ENCODE data around the gene BBS5.

The BBS5 gene

GRCh38 chr2:169461143-169461542 is 18.2 kb upstream of the BBS5 start:
- H3K4me3 ChIP-seq (ENCODE audit: low read depth in 1 of 5, low read length in 5 of 5): no peak overlapping the region
- H3K36me3 ChIP-seq (ENCODE audit: control insufficient read depth in 5 of 5, insufficient read depth in 5 of 5, low read length in 5 of 5): no peaks in the 10 kb centered on the region
- H3K9ac ChIP-seq (ENCODE audit: low read length in 5 of 5): no peak overlapping the region
- H3K9me3 ChIP-seq (ENCODE audit: control insufficient read depth in 5 of 5, low read length in 5 of 5): no peaks in the 10 kb centered on the region
- no peaks in the 10 kb centered on the region for H3K4me1 ChIP-seq (ENCODE audit: control insufficient read depth in 5 of 5, insufficient read depth in 5 of 5, low read length in 5 of 5)
- no peaks in the 10 kb centered on the region for H3K27me3 ChIP-seq (ENCODE audit: control insufficient read depth in 5 of 5, insufficient read depth in 4 of 5, low read length in 5 of 5)
- no peak overlapping the region for H3K27ac ChIP-seq (ENCODE audit: low read depth, low read length)

- no peak overlapping the region for H3K4me3 ChIP-seq (ENCODE audit: low read depth in 1 of 5, low read length in 5 of 5)
- no peaks in the 10 kb centered on the region for H3K9me3 ChIP-seq (ENCODE audit: control insufficient read depth in 5 of 5, low read length in 5 of 5)
- no peak overlapping the region for H3K9ac ChIP-seq (ENCODE audit: low read length in 5 of 5)
These were observed 16.2 kb upstream of the BBS5 start for GRCh38 chr2:169462896-169463695.

GRCh38 chr2:169464466-169464865 is 14.8 kb upstream of the BBS5 start:
- Histone ChIP-seq H3K4me3 (ENCODE audit: low read depth in 1 of 5, low read length in 5 of 5) (no peak overlapping the region), H3K36me3 (ENCODE audit: control insufficient read depth in 5 of 5, insufficient read depth in 5 of 5, low read length in 5 of 5) (no peaks in the 10 kb centered on the region)

More at GRCh38 chr2:169462896-169463695, 16.2 kb upstream of the BBS5 start:
- Histone ChIP-seq H3K27me3 (ENCODE audit: control insufficient read depth in 5 of 5, insufficient read depth in 4 of 5, low read length in 5 of 5) (no peaks in the 10 kb centered on the region), H3K27ac (ENCODE audit: low read depth, low read length) (no peak overlapping the region), H3K36me3 (ENCODE audit: control insufficient read depth in 5 of 5, insufficient read depth in 5 of 5, low read length in 5 of 5) (no peaks in the 10 kb centered on the region), H3K4me1 (ENCODE audit: control insufficient read depth in 5 of 5, insufficient read depth in 5 of 5, low read length in 5 of 5) (no peaks in the 10 kb centered on the region)

GRCh38 chr2:169464882-169465281 is 14.4 kb upstream of the BBS5 start:
- H3K27me3 ChIP-seq (ENCODE audit: control insufficient read depth in 5 of 5, insufficient read depth in 4 of 5, low read length in 5 of 5): no peaks in the 10 kb centered on the region
- H3K4me3 ChIP-seq (ENCODE audit: low read depth in 1 of 5, low read length in 5 of 5): no peak overlapping the region
- H3K36me3 ChIP-seq (ENCODE audit: control insufficient read depth in 5 of 5, insufficient read depth in 5 of 5, low read length in 5 of 5): no peaks in the 10 kb centered on the region

More at GRCh38 chr2:169464466-169464865, 14.8 kb upstream of the BBS5 start:
- no peak overlapping the region for H3K27ac ChIP-seq (ENCODE audit: low read depth, low read length)
- H3K4me1 ChIP-seq (ENCODE audit: control insufficient read depth in 5 of 5, insufficient read depth in 5 of 5, low read length in 5 of 5): no peaks in the 10 kb centered on the region
- no peak overlapping the region for H3K9ac ChIP-seq (ENCODE audit: low read length in 5 of 5)
- no peaks in the 10 kb centered on the region for H3K9me3 ChIP-seq (ENCODE audit: control insufficient read depth in 5 of 5, low read length in 5 of 5)
- no peaks in the 10 kb centered on the region for H3K27me3 ChIP-seq (ENCODE audit: control insufficient read depth in 5 of 5, insufficient read depth in 4 of 5, low read length in 5 of 5)

GRCh38 chr2:169468841-169469240 is 10.5 kb upstream of the BBS5 start:
- Histone ChIP-seq H3K9me3 (ENCODE audit: control insufficient read depth in 5 of 5, low read length in 5 of 5) (no peaks in the 10 kb centered on the region), H3K9ac (ENCODE audit: low read length in 5 of 5) (no peak overlapping the region), H3K36me3 (ENCODE audit: control insufficient read depth in 5 of 5, insufficient read depth in 5 of 5, low read length in 5 of 5) (no peaks in the 10 kb centered on the region), H3K27ac (ENCODE audit: low read depth, low read length) (no peak overlapping the region), H3K4me3 (ENCODE audit: low read depth in 1 of 5, low read length in 5 of 5) (no peak overlapping the region), H3K27me3 (ENCODE audit: control insufficient read depth in 5 of 5, insufficient read depth in 4 of 5, low read length in 5 of 5) (no peaks in the 10 kb centered on the region), H3K4me1 (ENCODE audit: control insufficient read depth in 5 of 5, insufficient read depth in 5 of 5, low read length in 5 of 5) (no peaks in the 10 kb centered on the region)

More at GRCh38 chr2:169464882-169465281, 14.4 kb upstream of the BBS5 start:
- Histone ChIP-seq H3K4me1 (ENCODE audit: control insufficient read depth in 5 of 5, insufficient read depth in 5 of 5, low read length in 5 of 5) (no peaks in the 10 kb centered on the region), H3K9me3 (ENCODE audit: control insufficient read depth in 5 of 5, low read length in 5 of 5) (no peaks in the 10 kb centered on the region), H3K9ac (ENCODE audit: low read length in 5 of 5) (no peak overlapping the region), H3K27ac (ENCODE audit: low read depth, low read length) (no peak overlapping the region)

GRCh38 chr2:169469952-169470572 is 9.2 kb upstream of the BBS5 start:
- Histone ChIP-seq H3K27me3 (ENCODE audit: control insufficient read depth in 5 of 5, insufficient read depth in 4 of 5, low read length in 5 of 5) (no peaks in the 10 kb centered on the region), H3K9me3 (ENCODE audit: control insufficient read depth in 5 of 5, low read length in 5 of 5) (no peaks in the 10 kb centered on the region), H3K27ac (ENCODE audit: low read depth, low read length) (no peak overlapping the region), H3K36me3 (ENCODE audit: control insufficient read depth in 5 of 5, insufficient read depth in 5 of 5, low read length in 5 of 5) (no peaks in the 10 kb centered on the region), H3K4me1 (ENCODE audit: control insufficient read depth in 5 of 5, insufficient read depth in 5 of 5, low read length in 5 of 5) (no peaks in the 10 kb centered on the region), H3K4me3 (ENCODE audit: low read depth in 1 of 5, low read length in 5 of 5) (no peak overlapping the region), H3K9ac (ENCODE audit: low read length in 5 of 5) (no peak overlapping the region)

GRCh38 chr2:169472249-169472648 is 7.0 kb upstream of the BBS5 start:
- H3K9ac ChIP-seq (ENCODE audit: low read length in 5 of 5): no peak overlapping the region
- no peak overlapping the region for H3K27ac ChIP-seq (ENCODE audit: low read depth, low read length)
- no peaks in the 10 kb centered on the region for H3K9me3 ChIP-seq (ENCODE audit: control insufficient read depth in 5 of 5, low read length in 5 of 5)
- H3K36me3 ChIP-seq (ENCODE audit: control insufficient read depth in 5 of 5, insufficient read depth in 5 of 5, low read length in 5 of 5): no peaks in the 10 kb centered on the region
- H3K4me1 ChIP-seq (ENCODE audit: control insufficient read depth in 5 of 5, insufficient read depth in 5 of 5, low read length in 5 of 5): no peaks in the 10 kb centered on the region
- H3K4me3 ChIP-seq (ENCODE audit: low read depth in 1 of 5, low read length in 5 of 5): no peak overlapping the region
- no peaks in the 10 kb centered on the region for H3K27me3 ChIP-seq (ENCODE audit: control insufficient read depth in 5 of 5, insufficient read depth in 4 of 5, low read length in 5 of 5)

- Histone ChIP-seq H3K4me3 (ENCODE audit: low read depth in 1 of 5, low read length in 5 of 5) (no peak overlapping the region), H3K27me3 (ENCODE audit: control insufficient read depth in 5 of 5, insufficient read depth in 4 of 5, low read length in 5 of 5) (no peaks in the 10 kb centered on the region), H3K27ac (ENCODE audit: low read depth, low read length) (no peak overlapping the region), H3K9ac (ENCODE audit: low read length in 5 of 5) (no peak overlapping the region), H3K9me3 (ENCODE audit: control insufficient read depth in 5 of 5, low read length in 5 of 5) (no peaks in the 10 kb centered on the region), H3K4me1 (ENCODE audit: control insufficient read depth in 5 of 5, insufficient read depth in 5 of 5, low read length in 5 of 5) (peaks cover 6 to 27% (median 23%) of the 10 kb centered on the region in 5 donors), H3K36me3 (ENCODE audit: control insufficient read depth in 5 of 5, insufficient read depth in 5 of 5, low read length in 5 of 5) (no peaks in the 10 kb centered on the region)
These were observed 2.8 kb upstream of the BBS5 start for GRCh38 chr2:169476459-169476858.

- Histone ChIP-seq H3K36me3 (ENCODE audit: control insufficient read depth in 5 of 5, insufficient read depth in 5 of 5, low read length in 5 of 5) (peaks cover 0 to 10% (median 4%) of the 10 kb centered on the region in 5 donors), H3K27ac (ENCODE audit: low read depth, low read length) (no peak overlapping the region), H3K4me3 (ENCODE audit: low read depth in 1 of 5, low read length in 5 of 5) (peak overlapping the region in 4 of 5 donors; percentile 87 to 94 (median 92)), H3K9ac (ENCODE audit: low read length in 5 of 5) (peak overlapping the region in 2 of 5 donors; percentile 31 to 47), H3K4me1 (ENCODE audit: control insufficient read depth in 5 of 5, insufficient read depth in 5 of 5, low read length in 5 of 5) (peaks cover 6 to 27% (median 23%) of the 10 kb centered on the region in 5 donors), H3K9me3 (ENCODE audit: control insufficient read depth in 5 of 5, low read length in 5 of 5) (no peaks in the 10 kb centered on the region), H3K27me3 (ENCODE audit: control insufficient read depth in 5 of 5, insufficient read depth in 4 of 5, low read length in 5 of 5) (no peaks in the 10 kb centered on the region)
These were observed 955 bp upstream of the BBS5 start for GRCh38 chr2:169478339-169478738.

GRCh38 chr2:169478745-169479256 is 493 bp upstream of the BBS5 start:
- H3K4me1 ChIP-seq (ENCODE audit: control insufficient read depth in 5 of 5, insufficient read depth in 5 of 5, low read length in 5 of 5): peaks cover 6 to 27% (median 23%) of the 10 kb centered on the region in 5 donors
- H3K36me3 ChIP-seq (ENCODE audit: control insufficient read depth in 5 of 5, insufficient read depth in 5 of 5, low read length in 5 of 5): peaks cover 0 to 15% (median 9%) of the 10 kb centered on the region in 5 donors
- H3K9me3 ChIP-seq (ENCODE audit: control insufficient read depth in 5 of 5, low read length in 5 of 5): no peaks in the 10 kb centered on the region
- H3K27ac ChIP-seq (ENCODE audit: low read depth, low read length): peak overlapping the region; percentile 47
- no peaks in the 10 kb centered on the region for H3K27me3 ChIP-seq (ENCODE audit: control insufficient read depth in 5 of 5, insufficient read depth in 4 of 5, low read length in 5 of 5)
- peak overlapping the region; percentile 87 to 94 (median 93) for H3K4me3 ChIP-seq (ENCODE audit: low read depth in 1 of 5, low read length in 5 of 5)
- peak overlapping the region; percentile 16 to 94 (median 83) for H3K9ac ChIP-seq (ENCODE audit: low read length in 5 of 5)
